Cerebellar cortex (tissue), 1 donor: ENCODE measurements around the gene NRF1.
A peak's percentile ranks its signal among the peaks of the same experiment; 100 is the strongest.

Experiments used
- DNase-seq: peaks from one replicate; pipeline ENCODE4 v3.0.0-alpha.2; 2015; ENCODE audit warnings: low spot score

Gene NRF1

DNA sequence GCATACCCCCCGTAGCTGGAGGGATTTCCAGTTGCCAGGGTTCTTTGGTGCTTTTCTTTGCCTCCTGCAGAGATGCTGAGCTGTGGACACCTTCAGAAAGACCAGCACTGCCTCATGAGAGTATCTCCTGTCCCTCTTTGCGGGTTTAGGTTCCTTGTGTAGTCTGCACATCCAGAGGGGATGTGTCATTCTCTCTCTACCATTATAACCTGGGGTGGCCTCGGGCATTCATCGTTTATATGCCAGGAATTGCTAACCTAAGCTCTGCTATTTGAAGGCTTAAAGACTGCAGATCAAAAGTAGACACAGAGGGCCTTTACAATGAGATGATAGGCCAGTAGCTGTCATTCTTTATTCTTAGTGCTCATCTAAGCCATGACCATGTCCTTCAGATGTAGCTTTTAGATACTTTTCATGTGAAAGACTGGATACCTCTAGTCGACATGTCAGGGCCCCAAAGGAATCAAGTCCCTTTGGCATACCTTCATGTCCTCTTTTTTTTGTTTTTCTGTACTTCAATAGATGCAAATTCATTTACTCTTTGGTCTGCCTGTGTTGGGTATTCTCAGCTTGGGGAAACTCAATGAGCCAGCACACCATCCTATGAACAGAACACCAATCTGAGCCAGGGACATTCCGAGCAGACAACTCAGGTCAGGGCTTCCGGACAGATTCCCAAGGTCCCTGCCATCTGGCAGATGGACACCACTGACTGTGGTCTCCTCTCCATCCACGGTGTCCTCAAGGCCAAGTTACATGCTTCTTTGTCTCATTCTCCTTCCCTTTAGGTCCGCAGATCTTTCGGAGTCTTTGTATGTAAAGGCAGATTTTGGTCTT is 129.3 kb downstream of the NRF1 start:
- peak; percentile 76 for DNase-seq

DNA sequence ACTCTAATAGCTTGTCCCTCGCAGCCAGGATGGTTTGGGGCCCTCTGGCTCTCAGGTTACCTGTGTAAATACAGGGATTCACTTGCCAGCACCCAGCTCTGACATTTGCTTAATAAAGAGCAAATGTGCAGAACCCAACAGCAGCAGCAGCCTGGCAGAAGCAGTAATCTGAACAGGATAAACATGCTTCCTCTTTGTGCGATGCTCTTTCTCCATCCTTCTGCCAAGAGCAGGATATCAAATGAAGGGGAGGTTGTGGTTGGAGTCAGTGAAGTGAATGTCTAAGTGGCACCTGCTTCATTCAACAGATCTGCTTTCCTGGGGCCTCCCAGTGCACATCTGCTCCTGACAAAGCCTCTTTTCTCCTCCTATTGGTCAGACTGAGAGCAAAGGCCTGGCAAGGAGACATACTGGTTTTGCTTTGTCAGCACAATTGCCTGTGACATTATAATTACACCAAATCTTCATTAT is 130.3 kb downstream of the NRF1 start:
- peak; percentile 22 for DNase-seq

DNA sequence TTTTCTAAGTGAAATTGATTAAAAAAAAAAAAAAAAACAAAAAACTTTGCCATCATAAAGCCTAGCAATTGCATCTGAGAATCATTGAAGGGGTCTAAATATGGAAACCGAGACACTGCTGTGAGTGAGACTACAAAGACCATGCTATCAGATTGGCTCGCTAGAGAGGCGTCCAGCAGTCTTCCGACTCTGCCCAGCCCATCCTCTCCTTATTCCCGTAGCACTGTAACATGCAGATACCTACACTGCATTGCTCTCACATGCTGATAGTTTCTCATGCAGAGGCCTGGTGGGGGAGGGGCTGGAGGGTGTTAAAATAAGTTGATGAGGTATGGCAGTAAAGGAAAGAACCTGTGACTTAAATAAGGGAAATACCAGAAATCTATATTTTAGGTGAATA is 130.7 kb downstream of the NRF1 start:
- no peak for DNase-seq

DNA sequence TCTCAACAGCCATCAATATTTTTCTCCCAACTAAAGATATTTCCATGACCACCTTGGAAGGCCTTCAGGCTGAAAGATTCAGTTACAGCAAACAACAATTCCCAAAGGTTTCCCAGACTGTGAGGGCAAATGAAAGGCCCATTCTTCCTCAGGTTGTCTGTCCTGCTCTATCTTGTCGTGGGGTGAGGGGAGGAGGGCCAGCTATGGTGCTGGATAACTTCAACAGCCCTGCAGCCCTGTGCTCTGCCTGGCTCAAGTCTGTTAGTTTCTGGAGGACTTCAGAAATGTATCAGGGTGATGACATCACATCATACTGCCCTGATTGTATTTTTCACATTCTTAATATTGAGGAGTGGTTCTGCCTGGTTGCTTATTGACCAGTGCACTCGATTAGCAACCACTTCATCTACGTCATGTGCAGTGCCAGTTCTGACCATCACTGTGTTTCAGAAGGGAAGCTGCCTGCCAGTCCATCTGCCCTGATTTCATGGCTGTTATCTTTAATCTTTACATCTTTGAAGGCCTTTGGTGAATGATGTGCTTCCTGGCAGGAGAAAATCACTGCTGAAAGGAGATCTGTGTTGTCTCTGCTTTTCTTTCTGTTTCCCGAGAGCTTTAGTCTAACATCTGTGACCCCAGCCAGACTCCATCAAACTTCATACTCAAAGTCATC is 135.5 kb downstream of the NRF1 start:
- no peak for DNase-seq

DNA sequence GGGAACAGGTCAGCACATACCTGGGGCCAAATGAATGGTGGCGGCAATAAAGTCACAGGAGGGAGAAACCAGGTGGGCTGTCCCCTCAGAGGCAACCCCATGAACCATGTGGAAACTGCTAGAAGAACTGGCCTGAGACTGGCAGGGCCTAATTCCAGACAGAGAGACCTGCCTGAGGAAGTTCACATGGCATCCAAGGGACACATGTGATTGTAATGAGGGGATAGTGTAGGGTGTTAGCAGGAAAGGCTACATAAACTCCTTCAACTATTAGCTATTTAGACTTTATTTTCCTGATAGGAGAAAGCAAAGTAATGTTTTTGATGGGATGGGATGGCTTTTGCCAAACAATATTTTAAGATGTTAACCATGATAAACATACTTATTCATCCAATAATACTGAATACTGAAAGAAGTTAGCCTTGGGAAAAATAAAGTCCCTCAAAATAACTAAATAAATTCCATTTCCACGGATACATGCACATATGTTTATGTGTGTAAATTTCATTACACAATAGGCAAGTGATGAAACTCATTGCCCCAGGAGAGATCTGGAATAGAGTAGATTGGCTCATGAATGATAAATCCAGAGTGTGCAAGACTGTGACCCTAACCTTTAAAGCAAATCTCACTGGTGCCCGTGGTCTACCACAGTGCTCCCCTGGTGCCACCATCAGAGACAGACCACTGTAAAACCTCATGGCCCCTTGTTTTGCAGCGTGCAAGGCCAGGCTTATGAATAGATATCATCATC is 137.0 kb downstream of the NRF1 start:
- DNase-seq = no peak

DNA sequence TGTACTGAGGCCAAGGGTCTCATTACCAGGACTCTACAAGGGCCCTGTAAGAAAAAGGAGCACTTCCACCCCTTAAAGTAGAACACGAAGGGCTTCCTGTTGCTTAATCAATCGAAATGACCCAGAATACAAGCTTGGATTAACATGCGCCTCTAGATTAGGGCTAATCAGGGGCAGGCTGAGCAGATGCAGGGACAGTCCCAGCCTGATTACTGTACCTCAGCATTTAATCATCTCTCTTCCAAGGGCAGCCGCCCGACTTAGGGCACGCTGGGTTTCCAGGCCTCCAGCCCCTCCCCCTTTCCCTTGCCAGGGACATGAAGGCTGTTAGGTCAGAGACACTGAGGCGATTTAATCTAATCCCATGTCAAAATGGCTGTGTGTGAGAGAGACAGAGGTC is 138.6 kb downstream of the NRF1 start:
- no peak for DNase-seq

DNA sequence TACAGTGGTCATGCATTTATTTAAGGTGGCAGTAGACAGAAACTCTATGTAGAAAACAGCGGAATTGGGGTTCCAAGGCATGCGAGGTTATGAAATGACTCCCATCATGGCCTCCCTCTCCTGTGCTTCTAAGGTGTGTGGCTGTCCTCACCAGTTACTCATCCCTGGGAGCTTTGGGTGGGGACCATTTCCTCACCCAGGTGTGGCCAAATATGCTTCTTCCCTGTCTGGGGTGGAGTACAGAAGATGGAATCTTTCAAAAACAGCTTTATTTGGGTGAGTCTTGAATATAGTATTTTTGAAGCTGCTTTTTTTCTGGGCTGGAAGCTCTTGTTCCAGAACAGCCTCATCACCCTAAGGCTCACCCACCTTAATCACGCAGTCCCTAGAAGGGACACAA is 139.0 kb downstream of the NRF1 start:
- no peak for DNase-seq

DNA sequence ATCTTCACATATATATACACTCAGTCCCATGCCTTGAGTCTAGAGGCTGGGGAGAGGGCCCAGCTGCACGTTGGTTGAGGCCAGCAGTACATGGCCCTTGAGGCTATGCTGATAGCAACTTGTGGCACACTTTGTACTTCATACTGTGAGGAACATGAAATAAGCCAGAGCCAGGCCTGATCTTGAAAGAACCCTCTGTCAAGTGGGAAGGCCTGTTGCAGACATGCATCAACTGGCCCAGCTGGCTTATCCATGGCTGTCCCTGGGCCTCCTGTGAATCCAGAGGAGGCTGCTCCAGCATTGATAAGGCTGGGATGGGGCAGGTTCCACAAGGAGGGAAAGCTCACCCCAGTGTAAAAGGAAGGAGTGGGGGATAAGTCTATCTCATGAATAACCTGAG is 140.4 kb downstream of the NRF1 start:
- no peak for DNase-seq

DNA sequence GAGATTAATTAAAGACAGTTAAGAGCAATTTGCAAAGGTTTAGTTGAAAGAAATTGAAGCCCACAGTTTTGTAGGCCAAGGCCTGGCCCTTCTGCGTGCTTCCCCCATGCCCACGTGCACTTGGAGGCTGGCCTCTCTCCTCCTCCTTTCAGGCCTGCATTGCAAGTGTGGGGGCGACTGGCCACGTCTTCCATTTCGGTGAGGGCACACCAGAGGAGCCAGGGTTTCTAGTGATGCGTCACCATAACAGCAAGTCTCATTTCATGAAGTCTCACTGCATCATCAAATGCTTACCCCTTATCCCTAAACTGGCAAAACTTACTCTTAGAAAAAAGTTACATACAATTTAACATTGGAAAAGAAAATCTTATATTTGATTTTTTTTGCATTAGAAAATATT is 141.2 kb downstream of the NRF1 start:
- no peak for DNase-seq

DNA sequence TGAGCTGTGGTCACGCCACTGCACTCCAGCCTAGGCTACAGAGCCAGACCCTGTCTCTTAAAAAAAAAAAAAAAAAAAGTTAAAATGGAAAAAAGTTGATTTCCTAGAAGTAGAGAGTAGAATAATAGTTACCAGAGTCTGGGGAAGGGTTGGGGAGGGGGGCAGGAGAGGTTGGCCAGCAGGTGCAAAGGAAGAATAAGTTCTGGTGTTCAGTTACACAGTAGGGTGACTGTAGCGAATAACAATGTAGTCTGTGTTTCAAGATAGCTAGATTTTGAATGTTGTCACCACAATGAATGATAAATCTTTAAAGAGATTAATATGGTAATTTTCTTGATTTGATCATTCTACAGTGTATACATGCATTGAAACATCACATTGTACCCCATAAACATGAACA is 142.9 kb downstream of the NRF1 start:
- DNase-seq = no peak

DNA sequence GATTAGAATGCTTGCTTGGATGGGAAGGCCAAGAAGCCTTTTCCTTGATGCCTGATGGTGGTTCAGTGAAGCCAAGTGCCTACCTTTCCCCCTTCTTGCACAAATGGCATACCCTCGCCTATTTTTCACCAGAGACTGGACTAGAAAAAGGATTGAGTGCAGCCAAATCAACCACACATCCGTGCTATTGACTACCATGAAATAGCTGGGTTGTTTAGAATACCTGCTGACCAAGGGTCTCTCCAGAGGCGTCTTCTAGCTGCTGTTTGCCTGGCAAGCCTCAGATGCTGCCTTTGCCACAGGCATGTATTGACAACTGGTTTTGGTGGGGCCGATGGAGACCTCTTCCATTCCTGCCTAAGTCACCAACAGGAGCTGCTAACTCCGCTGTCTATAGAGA is 146.5 kb downstream of the NRF1 start:
- no peak for DNase-seq

DNA sequence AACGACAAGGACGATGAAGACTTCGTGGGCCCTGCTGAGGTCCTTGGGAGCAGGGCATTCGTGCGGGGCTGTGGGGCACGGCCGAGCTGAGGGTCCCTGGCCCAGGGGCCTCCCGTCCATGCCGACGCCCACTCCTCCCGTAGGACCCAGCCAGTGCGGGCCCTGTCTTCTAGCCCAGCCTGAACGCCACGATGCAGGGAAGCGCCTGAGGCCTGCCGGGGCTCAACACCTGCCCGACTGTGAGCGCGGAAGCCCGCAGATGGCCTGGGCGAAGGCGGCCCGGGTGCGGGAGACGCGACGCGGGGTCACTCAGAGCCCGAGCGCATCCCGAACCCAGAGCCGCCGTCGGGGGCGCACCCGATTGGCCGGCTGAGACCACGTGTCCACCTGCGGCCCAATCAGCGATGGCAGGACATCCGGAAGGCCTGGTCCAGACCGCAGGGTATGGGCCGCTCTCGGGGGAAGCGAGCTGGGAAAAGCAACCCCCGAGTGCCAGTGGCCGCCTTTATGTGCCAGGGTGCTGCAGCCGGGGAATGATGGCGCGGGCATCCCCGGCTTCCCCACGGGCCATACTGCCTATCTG is 151.0 kb downstream of the NRF1 start:
- DNase-seq = no peak

DNA sequence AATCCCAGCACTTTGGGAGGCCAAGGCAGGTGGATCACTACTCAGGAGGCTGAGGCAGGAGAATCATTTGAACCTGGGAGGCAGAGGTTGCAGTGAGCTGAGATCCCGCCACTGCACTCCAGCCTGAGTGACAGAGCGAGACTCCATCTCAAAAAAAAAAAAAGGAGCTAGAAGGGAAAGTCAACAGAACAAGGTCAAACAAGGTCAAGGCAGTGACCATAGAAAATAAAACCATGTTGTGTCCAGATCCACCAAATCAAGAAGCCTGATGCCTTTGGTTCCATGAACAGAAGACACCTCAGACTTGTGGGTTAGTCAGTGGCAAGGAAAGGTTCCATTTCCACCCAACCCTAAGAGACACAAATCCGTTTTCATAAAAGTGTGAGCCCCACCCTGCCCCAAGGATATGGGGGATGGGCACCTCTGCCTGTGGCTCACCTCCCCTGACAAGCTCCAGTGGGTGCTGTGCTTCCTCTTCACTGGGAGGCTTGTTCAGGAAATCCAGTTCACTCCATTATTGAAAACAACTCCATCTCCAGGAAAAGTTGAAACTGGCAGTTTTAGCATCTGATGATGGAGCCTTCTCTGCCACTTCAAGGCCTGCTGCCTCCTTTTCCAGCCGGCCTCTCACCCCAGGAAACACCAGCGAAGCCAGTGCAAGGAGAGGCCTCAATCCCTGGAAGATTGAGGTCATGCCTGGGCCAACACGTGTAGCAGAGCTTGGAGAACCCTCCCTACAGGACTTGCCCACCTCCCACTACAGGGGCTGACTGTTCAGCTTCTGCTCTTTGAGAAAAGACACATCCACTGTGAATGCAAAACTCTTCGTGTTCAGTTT is 152.9 kb downstream of the NRF1 start:
- DNase-seq = no peak

DNA sequence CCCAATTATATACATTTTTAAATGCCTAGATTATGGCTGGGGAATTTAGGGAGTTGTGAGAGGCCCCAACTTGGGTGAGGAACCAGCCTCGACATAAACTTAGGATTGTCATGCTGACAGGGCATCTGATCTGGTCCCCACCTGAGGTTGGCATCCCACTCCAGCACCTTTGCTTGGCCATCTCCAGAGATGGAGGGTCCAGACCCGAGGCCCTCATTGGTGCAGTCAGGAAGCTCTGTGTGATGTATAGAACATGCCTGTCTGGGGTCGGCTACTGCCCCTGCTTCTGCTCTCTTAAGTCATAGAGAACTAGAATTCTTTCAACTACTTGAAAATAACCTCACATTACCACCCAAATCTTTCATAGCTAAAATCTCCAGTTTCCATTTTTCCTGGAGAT is 153.8 kb downstream of the NRF1 start:
- no peak for DNase-seq

DNA sequence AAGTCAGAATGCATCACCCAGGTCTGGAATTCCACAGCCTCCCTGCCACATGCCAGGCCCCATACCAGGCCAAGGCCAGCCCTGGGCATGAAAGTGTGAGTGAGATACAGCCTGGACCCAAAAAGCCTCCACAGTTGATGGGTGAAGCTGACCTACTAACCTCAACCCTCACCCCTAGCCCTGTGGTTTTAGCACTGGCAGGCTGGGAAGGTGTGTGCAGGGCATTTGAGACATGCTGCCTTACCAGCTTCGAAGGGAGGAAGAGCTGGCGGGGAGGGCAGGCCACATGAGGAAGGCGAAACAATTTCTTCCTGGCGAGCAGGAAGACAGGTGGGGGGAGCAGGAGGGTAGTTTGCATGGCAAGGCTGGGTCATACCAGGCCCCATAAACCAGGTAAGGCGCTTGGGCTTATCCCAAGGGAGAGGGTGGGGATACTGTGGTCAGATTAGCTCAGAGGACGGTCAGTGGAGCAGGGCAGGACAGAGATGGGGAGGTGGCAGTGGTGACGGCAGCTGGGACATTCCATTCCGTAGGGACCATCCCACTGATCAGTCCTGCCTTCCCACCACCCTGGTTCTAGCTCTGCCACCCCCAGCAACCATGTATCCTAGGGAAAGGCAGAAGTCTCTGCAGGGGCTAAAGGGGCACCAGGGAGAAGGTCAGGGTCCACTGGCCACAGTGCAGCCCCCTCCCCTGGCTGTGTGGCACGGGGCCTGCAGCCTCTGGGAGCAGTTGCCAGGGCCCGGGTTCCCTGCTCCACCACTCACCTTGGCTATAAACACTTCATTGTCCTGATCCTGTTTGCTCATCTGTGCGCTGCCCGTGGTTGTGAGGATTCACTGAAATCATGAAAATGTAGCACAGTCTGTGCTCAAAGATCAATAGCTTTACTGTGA is 155.8 kb downstream of the NRF1 start:
- DNase-seq = no peak

DNA sequence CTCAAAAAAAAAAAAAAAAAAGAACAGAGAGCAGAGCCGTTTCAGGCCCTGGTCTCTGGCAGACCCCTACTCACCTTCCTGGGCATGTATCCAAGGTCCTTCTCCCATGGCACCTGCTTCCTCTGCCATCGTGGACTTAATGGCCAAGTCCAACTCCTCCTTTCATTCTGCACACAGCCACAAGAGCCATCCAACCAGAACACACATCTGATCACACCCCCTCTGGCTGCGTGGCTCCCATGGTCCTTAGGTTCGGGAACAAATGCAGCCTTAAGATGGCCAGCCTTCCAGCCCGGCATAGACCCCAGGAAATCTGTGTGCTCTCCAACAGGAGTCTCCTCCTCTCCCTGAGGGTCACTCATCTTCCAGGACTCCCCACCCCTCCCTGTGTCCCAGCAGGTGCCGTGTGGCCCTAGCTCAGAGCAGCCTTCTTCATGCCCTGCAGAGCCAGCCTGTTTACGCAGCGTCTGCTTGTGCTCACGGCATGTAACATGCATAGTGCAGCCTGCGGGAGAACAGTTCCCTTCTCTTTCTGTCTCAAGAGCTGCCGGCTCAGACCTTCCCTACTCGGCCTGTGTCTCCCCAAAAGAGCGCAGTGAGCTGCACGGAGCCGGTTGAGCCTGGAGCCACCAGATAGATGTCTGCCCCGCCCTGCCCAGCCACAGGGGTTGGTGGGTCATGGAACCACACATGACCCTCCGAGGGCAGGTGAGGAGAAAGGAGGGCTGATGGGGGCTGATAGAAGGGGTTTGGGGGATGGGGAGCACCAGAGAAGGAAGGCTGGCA is 157.3 kb downstream of the NRF1 start:
- DNase-seq = no peak

DNA sequence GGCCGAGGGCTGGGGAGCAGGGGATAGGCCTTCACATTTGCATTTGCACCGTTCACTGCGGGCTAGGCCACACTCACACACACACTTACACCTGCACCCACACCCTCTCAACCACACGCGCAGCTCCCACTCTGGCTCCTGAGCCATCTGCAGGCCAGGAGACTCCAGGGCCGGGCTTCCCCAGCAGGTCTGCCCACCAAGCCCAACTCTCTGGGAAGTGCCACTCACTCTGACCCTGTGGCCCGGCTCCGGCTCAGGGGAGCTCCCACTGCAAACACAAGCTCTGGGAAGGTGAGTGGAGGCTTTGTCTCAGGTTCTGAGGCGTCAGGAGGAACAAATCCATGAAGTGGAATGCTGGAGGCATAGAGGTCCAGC is 157.9 kb downstream of the NRF1 start:
- no peak for DNase-seq

DNA sequence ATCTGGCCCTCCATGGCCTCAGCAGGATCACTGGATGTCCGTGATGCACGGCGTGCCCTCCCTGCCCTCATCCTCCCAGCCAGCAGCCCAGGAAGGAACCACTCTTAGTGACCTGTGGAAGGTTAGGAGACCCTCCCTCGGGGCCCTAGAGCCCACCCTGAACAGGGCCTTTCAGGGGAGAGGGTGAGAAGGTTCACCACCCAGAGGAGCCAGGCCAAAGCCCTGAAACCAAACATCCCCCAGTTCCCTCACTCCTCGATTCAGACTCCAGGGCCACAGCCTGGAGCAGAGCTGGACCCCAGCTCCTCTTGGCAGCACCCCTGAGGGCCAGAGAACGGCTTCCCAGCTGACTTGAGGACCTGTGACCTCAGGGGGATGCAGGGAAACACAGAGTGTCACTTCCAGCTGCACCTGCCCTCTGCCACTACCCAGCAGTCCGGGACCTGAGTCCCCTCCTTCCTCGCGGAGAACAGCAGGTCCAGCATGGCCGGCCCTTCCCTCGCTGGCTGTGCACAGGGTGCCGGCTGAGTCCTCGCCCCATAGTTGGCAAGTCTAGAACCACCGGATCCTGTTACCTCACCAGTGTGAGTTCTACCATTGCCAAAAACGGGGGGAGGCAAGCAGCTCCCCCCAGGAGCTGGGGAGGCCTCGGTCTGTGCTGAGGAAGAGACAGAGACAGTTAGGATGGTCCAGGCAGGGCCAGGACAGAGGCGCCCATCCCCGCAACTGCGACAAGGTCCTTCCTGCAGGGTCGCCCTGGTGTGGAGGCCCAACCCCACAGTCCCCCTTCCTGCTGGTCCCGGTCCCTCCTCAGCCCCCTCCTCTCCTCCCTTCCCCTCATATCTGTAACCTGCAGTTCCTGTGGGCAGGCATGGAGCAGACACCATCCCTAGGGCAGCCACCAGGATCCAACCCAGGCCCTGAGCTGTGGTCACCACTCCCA is 158.6 kb downstream of the NRF1 start:
- no peak for DNase-seq
